ENCODE measurements around the gene LILRB5. TPM values are rescaled to one million over a fixed set of nuclear protein-coding genes. Genes with fewer than 3 reads are reported as not detected.
"Not testable (repeated sequence)": the region's sequence is repeated elsewhere in the genome, so short reads cannot be mapped to it uniquely, and the experiment has no call there.

LILRB5 gene
- total RNA-seq, 1 donor, result not detected

GRCh38 chr19:54209058-54209810, 47.8 kb downstream of the LILRB5 start:
- H3K4me3 ChIP-seq (ENCODE audit: low read depth, low read length), result peak overlapping the region; percentile 3

GRCh38 chr19:54208784-54209057, 48.4 kb downstream of the LILRB5 start:
- no peak for DNase-seq (ENCODE audit: low read depth)
- peak overlapping the region; percentile 16 for H3K4me3 ChIP-seq (ENCODE audit: low read depth, low read length)
- TF ChIP-seq CTCF (IDR thresholded peaks at IDR 0.05; ENCODE audit: insufficient read depth, low read depth, low read length), result no peak

More at GRCh38 chr19:54209058-54209810, 47.8 kb downstream of the LILRB5 start:
- DNase-seq (ENCODE audit: low read depth), result no peak
- TF ChIP-seq CTCF (IDR thresholded peaks at IDR 0.05; ENCODE audit: insufficient read depth, low read depth, low read length), result no peak

- TF ChIP-seq CTCF (IDR thresholded peaks at IDR 0.05; ENCODE audit: insufficient read depth, low read depth, low read length), result no peak
- peak overlapping the region; percentile 16 for H3K4me3 ChIP-seq (ENCODE audit: low read depth, low read length)
- peak; percentile 100 for DNase-seq (ENCODE audit: low read depth)
Observed at GRCh38 chr19:54207983-54208783, 48.9 kb downstream of the LILRB5 start.

GRCh38 chr19:54207676-54207982, 49.4 kb downstream of the LILRB5 start:
- TF ChIP-seq CTCF (IDR thresholded peaks at IDR 0.05; ENCODE audit: insufficient read depth, low read depth, low read length), result no peak
- H3K4me3 ChIP-seq (ENCODE audit: low read depth, low read length), result no peak overlapping the region
- no peak for DNase-seq (ENCODE audit: low read depth)

GRCh38 chr19:54207193-54207592, 49.9 kb downstream of the LILRB5 start:
- DNase-seq (ENCODE audit: low read depth); H3K4me3 ChIP-seq (ENCODE audit: low read depth, low read length): not testable (repeated sequence)

GRCh38 chr19:54206831-54207177, 50.3 kb downstream of the LILRB5 start:
- H3K4me3 ChIP-seq (ENCODE audit: low read depth, low read length), result no peak overlapping the region
- no peak for TF ChIP-seq CTCF (IDR thresholded peaks at IDR 0.05; ENCODE audit: insufficient read depth, low read depth, low read length)
- DNase-seq (ENCODE audit: low read depth), result no peak

GRCh38 chr19:54206030-54206830, 50.8 kb downstream of the LILRB5 start:
- H3K4me3 ChIP-seq (ENCODE audit: low read depth, low read length), result peak overlapping the region; percentile 9
- DNase-seq (ENCODE audit: low read depth), result no peak
- TF ChIP-seq CTCF (IDR thresholded peaks at IDR 0.05; ENCODE audit: insufficient read depth, low read depth, low read length), result no peak
